ENCODE data around the gene SORBS2.

GRCh38 chr4:185660340-185660739 lies 151.7 kb downstream of the SORBS2 start:
- TF ChIP-seq, protein P1, sequence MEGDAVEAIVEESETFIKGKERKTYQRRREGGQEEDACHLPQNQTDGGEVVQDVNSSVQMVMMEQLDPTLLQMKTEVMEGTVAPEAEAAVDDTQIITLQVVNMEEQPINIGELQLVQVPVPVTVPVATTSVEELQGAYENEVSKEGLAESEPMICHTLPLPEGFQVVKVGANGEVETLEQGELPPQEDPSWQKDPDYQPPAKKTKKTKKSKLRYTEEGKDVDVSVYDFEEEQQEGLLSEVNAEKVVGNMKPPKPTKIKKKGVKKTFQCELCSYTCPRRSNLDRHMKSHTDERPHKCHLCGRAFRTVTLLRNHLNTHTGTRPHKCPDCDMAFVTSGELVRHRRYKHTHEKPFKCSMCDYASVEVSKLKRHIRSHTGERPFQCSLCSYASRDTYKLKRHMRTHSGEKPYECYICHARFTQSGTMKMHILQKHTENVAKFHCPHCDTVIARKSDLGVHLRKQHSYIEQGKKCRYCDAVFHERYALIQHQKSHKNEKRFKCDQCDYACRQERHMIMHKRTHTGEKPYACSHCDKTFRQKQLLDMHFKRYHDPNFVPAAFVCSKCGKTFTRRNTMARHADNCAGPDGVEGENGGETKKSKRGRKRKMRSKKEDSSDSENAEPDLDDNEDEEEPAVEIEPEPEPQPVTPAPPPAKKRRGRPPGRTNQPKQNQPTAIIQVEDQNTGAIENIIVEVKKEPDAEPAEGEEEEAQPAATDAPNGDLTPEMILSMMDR (IDR thresholded peaks at IDR 0.05; ENCODE audit: borderline replicate concordance, extremely low read depth, low read length, poor library complexity, severe bottlenecking), result no peak
- no peak for TF ChIP-seq EZH2 (IDR thresholded peaks at IDR 0.05; ENCODE audit: borderline replicate concordance, low read depth, low read length, severe bottlenecking)

Measured in DND-41 (cell line).